Omental fat pad (tissue), 4 donors: ENCODE measurements around the gene BORA. TPM values are rescaled to one million over a fixed set of nuclear protein-coding genes. Genes with fewer than 3 reads are reported as not detected.
"Not testable (repeated sequence)": the region's sequence is repeated elsewhere in the genome, so short reads cannot be mapped to it uniquely, and the experiment has no call there.

Source experiments
- ATAC-seq: fragments of 150-250 bp; one replicate; pipeline ENCODE4 v1.9.1; 2016; ENCODE audit warnings: mild to moderate bottlenecking, moderate library complexity; ENCODE audit not compliant: low FRiP score
- DNase-seq: peaks from one replicate; pipeline ENCODE4 v3.0.0-alpha.2; 2019; ENCODE audit warnings: low spot score
- CTCF ChIP-seq, 3 donors: fragments of 450-650 bp; IDR thresholded peaks; one replicate each; pipeline ENCODE4 v1.5.1; 2016 to 2017; ENCODE audit warnings: antibody characterized with exemption in 3 of 3, mild to moderate bottlenecking in 3 of 3, moderate library complexity in 2 of 3
- total RNA-seq, 4 donors: library from RNA; depleted of rRNA; stranded (reverse); fragments of >200 nt; gene quantifications; one replicate each; pipeline ENCODE4 v1.1.0, GENCODE V29; 2016

BORA gene
- total RNA-seq, 4 donors from 2014 or later: 2.0 to 4.6 (median 3.9) TPM

- no peak for ATAC-seq
- no peak for TF ChIP-seq CTCF (IDR thresholded peaks at IDR 0.05)
- DNase-seq: no peak
Measured at GRCh38 chr13:72693832-72694231, 33.9 kb upstream of the BORA start.

- TF ChIP-seq CTCF (IDR thresholded peaks at IDR 0.05): no peak
- DNase-seq (no peak), ATAC-seq (no peak)
Measured at GRCh38 chr13:72694314-72694713, 33.4 kb upstream of the BORA start.

GRCh38 chr13:72696579-72696978 is 31.1 kb upstream of the BORA start:
- TF ChIP-seq CTCF (IDR thresholded peaks at IDR 0.05): no peak
- DNase-seq (no peak), ATAC-seq (no peak)

GRCh38 chr13:72698164-72698563 is 29.6 kb upstream of the BORA start:
- TF ChIP-seq CTCF (IDR thresholded peaks at IDR 0.05): no peak
- no peak for DNase-seq
- no peak for ATAC-seq

- no peak for DNase-seq
- no peak for TF ChIP-seq CTCF (IDR thresholded peaks at IDR 0.05)
Measured at GRCh38 chr13:72700509-72700908, 27.2 kb upstream of the BORA start.

GRCh38 chr13:72716776-72717175 is 10.9 kb upstream of the BORA start:
- DNase-seq: no peak
- ATAC-seq: no peak
- TF ChIP-seq CTCF (IDR thresholded peaks at IDR 0.05): no peak

More at GRCh38 chr13:72700509-72700908, 27.2 kb upstream of the BORA start:
- ATAC-seq: no peak

GRCh38 chr13:72726185-72726584 is 1.5 kb upstream of the BORA start:
- not testable (repeated sequence) for ATAC-seq, DNase-seq
